H1 (cell line): ENCODE data around the gene ANKRD13B. TPM values are rescaled to one million over a fixed set of nuclear protein-coding genes. Genes with fewer than 3 reads are reported as not detected.
A peak's percentile ranks its signal among the peaks of the same experiment; 100 is the strongest.

Experiments used
- EGR1 ChIP-seq: IDR thresholded peaks from 2 replicates; pipeline ENCODE4 v1.6.1; 2011; ENCODE audit warnings: low read depth, low read length, borderline replicate concordance
- HDAC2 ChIP-seq, 2 experiments: fragments of 300-600 bp in 1 of 2; sonication (generic) in 1 of 2; IDR thresholded peaks; 2 replicates each; pipeline ENCODE4 v1.6.1; 2011 to 2012; ENCODE audit warnings: low read depth in 2 of 2, low read length in 2 of 2, mild to moderate bottlenecking in 2 of 2, moderate library complexity in 2 of 2, borderline replicate concordance in 1 of 2, inconsistent platforms in 1 of 2
- MAFK ChIP-seq: IDR thresholded peaks from 2 replicates; pipeline ENCODE4 v1.6.1; 2012; ENCODE audit warnings: low read depth, mild to moderate bottlenecking, improper control_type of control experiment, low read length
- MAX ChIP-seq: IDR thresholded peaks from 2 replicates; pipeline ENCODE4 v1.6.1; 2012; ENCODE audit warnings: inconsistent platforms
- POLR2A ChIP-seq, 2 experiments: IDR thresholded peaks; 1 replicate in 1 of 2; 2 replicates in 1 of 2; pipeline ENCODE4 v1.6.1; 2011; ENCODE audit warnings: low read depth in 2 of 2, low read length in 2 of 2, mild to moderate bottlenecking in 2 of 2; ENCODE audit errors: control extremely low read depth in 1 of 2
- RAD21 ChIP-seq, 2 experiments: IDR thresholded peaks in 1 of 2; conservative IDR thresholded peaks in 1 of 2; 2 replicates each; pipeline ENCODE4 v1.6.1; 2011; ENCODE audit warnings: low read depth in 2 of 2, low read length in 2 of 2, improper control_type of control experiment in 1 of 2, inconsistent platforms in 1 of 2, mild to moderate bottlenecking in 1 of 2, moderate library complexity in 1 of 2
- USF2 ChIP-seq: IDR thresholded peaks from 2 replicates; pipeline ENCODE4 v1.6.1; 2011; ENCODE audit warnings: low read length, improper control_type of control experiment
- ZNF274 ChIP-seq: IDR thresholded peaks from 2 replicates; pipeline ENCODE4 v1.7.0; 2012; ENCODE audit warnings: low read length, borderline replicate concordance; ENCODE audit errors: extremely low read depth
- polyA plus RNA-seq, 7 experiments: library from polyadenylated mRNA; depleted of rRNA in 3 of 7; stranded (reverse) in 5 of 7; unstranded in 2 of 7; fragments of >200 nt in 5 of 7; fragments of 200-250 nt in 2 of 7; gene quantifications; 1 replicate in 5 of 7; 2 replicates in 1 of 7; 4 replicates in 1 of 7; pipeline versions ENCODE4 v1.2.1 to v1.2.3, GENCODE V29; 2011 to 2013; ENCODE audit warnings: missing spikeins in 2 of 7, mixed read lengths in 2 of 7
- total RNA-seq: library from RNA; stranded (reverse); fragmentation: NEBNext Ultra II Directional; extraction: Animal tissue kit (Norgen Biotek cat#: 25700); gene quantifications from 2 replicates; pipeline ENCODE4 v1.2.1, GENCODE V29; 2021

ANKRD13B gene
- total and polyA plus RNA-seq, 2 of the 8 experiments (the other 6 are each of a cell fraction or from before 2014, with no cell fraction given) = 16.4 to 48.5 TPM

- TF ChIP-seq HDAC2 (IDR thresholded peaks at IDR 0.05; ENCODE audit: borderline replicate concordance in 1 of 2, low read depth in 2 of 2, low read length in 2 of 2) (0 out of 4 replicates have a peak, but pooled peaks of 1 of the 2 experiments have one; percentile 14), USF2 (no peak), EGR1 (peak; percentile 58), POLR2A (IDR thresholded peaks at IDR 0.05; ENCODE audit: control extremely low read depth in 1 of 2, low read depth in 2 of 2, low read length in 2 of 2) (no peak), RAD21 (IDR thresholded peaks at IDR 0.05 in 1 of 2, conservative IDR thresholded peaks at IDR 0.05 in 1 of 2; ENCODE audit: low read depth in 2 of 2, low read length in 2 of 2) (peak; percentile 87 to 92), MAFK (no peak), ZNF274 (no peak), MAX (peak; percentile 90)
Measured at GRCh38 chr17:29591737-29592608, 959 bp upstream of the ANKRD13B start (continued).
